ENCODE results near the gene CSF1.

CSF1 gene

GRCh38 chr1:109927356-109927755 lies 16.7 kb downstream of the CSF1 start:
- peak overlapping the region; percentile 56 to 93 for H3K27ac ChIP-seq
- no peak for DNase-seq (ENCODE audit: low spot score)

GRCh38 chr1:109927911-109928321 lies 17.3 kb downstream of the CSF1 start:
- peak; percentile 94 for DNase-seq (ENCODE audit: low spot score)
- peak overlapping the region; percentile 56 to 93 for H3K27ac ChIP-seq
- TF ChIP-seq CTCF (IDR thresholded peaks at IDR 0.05) = no peak
- H3K4me3 ChIP-seq = peak overlapping the region; percentile 23

More at GRCh38 chr1:109927356-109927755, 16.7 kb downstream of the CSF1 start:
- TF ChIP-seq CTCF (IDR thresholded peaks at IDR 0.05) = no peak
- H3K4me3 ChIP-seq = peak overlapping the region; percentile 23

- Histone ChIP-seq H3K27ac (peak overlapping the region; percentile 56 to 93), H3K4me3 (peak overlapping the region; percentile 23)
- TF ChIP-seq CTCF (IDR thresholded peaks at IDR 0.05) = no peak
- peak; percentile 83 for DNase-seq (ENCODE audit: low spot score)
Measured at GRCh38 chr1:109928591-109929111, 18.0 kb downstream of the CSF1 start.

GRCh38 chr1:109929170-109929569 lies 18.5 kb downstream of the CSF1 start:
- TF ChIP-seq CTCF (IDR thresholded peaks at IDR 0.05) = no peak
- Histone ChIP-seq H3K4me3 (peak overlapping the region; percentile 23), H3K27ac (peak overlapping the region; percentile 56 to 93)
- DNase-seq (ENCODE audit: low spot score) = no peak

- H3K27ac ChIP-seq = peak overlapping the region; percentile 56 to 93
Measured at GRCh38 chr1:109929588-109930251, 19.1 kb downstream of the CSF1 start.

GRCh38 chr1:109930252-109930993 lies 19.8 kb downstream of the CSF1 start:
- no peak for DNase-seq (ENCODE audit: low spot score)
- Histone ChIP-seq H3K27ac (peak overlapping the region; percentile 56 to 93), H3K4me3 (peak overlapping the region; percentile 5)
- no peak for TF ChIP-seq CTCF (IDR thresholded peaks at IDR 0.05)

More at GRCh38 chr1:109929588-109930251, 19.1 kb downstream of the CSF1 start:
- DNase-seq (ENCODE audit: low spot score) = no peak
- no peak for TF ChIP-seq CTCF (IDR thresholded peaks at IDR 0.05)
- H3K4me3 ChIP-seq = peak overlapping the region; percentile 10
